Heart right ventricle (tissue), 16 donors: ENCODE measurements around the gene ZFR2. TPM values are rescaled to one million over a fixed set of nuclear protein-coding genes. Genes with fewer than 3 reads are reported as not detected.

ENCODE experiments used
- ATAC-seq, 8 donors: fragments of 200-7000 bp; cut with Tn5 transposase; one replicate each; pipeline ENCODE4 v1.9.1; 2020; ENCODE audit warnings: mild to moderate bottlenecking in 8 of 8, moderate library complexity in 8 of 8, moderate number of reproducible peaks in 1 of 8
- DNase-seq, 2 donors: peaks; one replicate each; pipeline ENCODE4 v3.0.0-alpha.2; 2020
- H3K27ac ChIP-seq, 10 donors: fragments of 200-600 bp; sonication (generic) in 2 of 10; one replicate each; pipeline versions ENCODE4 v1.5.0 to v1.8.0; 2020 to 2022; ENCODE audit warnings: mild to moderate bottlenecking in 3 of 10
- H3K27me3 ChIP-seq, 7 donors: fragments of 200-600 bp; one replicate each; pipeline ENCODE4 v1.8.0; 2021 to 2022; ENCODE audit warnings: mild to moderate bottlenecking in 2 of 7
- H3K36me3 ChIP-seq, 9 donors: fragments of 200-600 bp; sonication (generic) in 1 of 9; one replicate each; pipeline versions ENCODE4 v1.5.0 to v1.8.0; 2020 to 2022; ENCODE audit warnings: mild to moderate bottlenecking in 2 of 9
- H3K4me1 ChIP-seq, 9 donors: fragments of 200-600 bp; sonication (generic) in 1 of 9; one replicate each; pipeline versions ENCODE4 v1.5.0 to v1.8.0; 2020 to 2022; ENCODE audit warnings: mild to moderate bottlenecking in 4 of 9
- H3K4me3 ChIP-seq, 10 donors: fragments of 200-600 bp; sonication (generic) in 2 of 10; one replicate each; pipeline versions ENCODE4 v1.5.0 to v1.8.0; 2020 to 2022; ENCODE audit warnings: mild to moderate bottlenecking in 7 of 10, moderate library complexity in 2 of 10
- H3K9me3 ChIP-seq, 11 donors: fragments of 200-600 bp in 10 of 11; sonication (generic) in 2 of 11; one replicate each; pipeline versions ENCODE4 v1.5.0 to v1.8.0; 2013 to 2022; ENCODE audit warnings: mild to moderate bottlenecking in 2 of 11, control low read depth in 1 of 11, moderate library complexity in 1 of 11
- WGBS, 2 donors: extraction: QIAGEN DNeasy Blood & Tissue Kit; methylation state at CpG; one replicate each; pipeline ENCODE4 v1.1.7; 2013; ENCODE audit warnings: inconsistent platforms in 1 of 2; 5-methylcytosine and 5-hydroxymethylcytosine counted together
- intact Hi-C, 10 donors: fragments of 100-400 bp; cut with DNase I; formaldehyde crosslinking; loops; one replicate each; pipeline versions ENCODE4 v1.11.1 to v1.14.2; 2022
- polyA plus RNA-seq, 2 donors: library from polyadenylated mRNA; stranded (reverse); fragments of 200-250 nt; gene quantifications; one replicate each; pipeline ENCODE4 v1.2.3, GENCODE V29; 2013
- total RNA-seq, 10 donors: library from RNA; stranded (reverse); fragmentation: NEBNext Ultra II Directional in 3 of 10; extraction: Animal tissue kit (Norgen Biotek cat#: 25700) in 3 of 10; gene quantifications; one replicate each; pipeline versions ENCODE4 v1.2.1 to v1.2.4, GENCODE V29; 2021 to 2023
- TF ChIP-seq, protein P1 (sequence below), 9 donors: fragments of 200-600 bp; sonication (generic) in 2 of 9; IDR thresholded peaks; one replicate each; pipeline versions ENCODE4 v1.5.0 to v1.8.0; 2021 to 2022; ENCODE audit warnings: antibody characterized with exemption in 9 of 9, mild to moderate bottlenecking in 5 of 9, moderate library complexity in 1 of 9
- donor health status: Arrhythmogenic right ventricular cardiomyopathy.
- donor health status: ischemic (EF 13 %, LVEDD 7.1; RV severe dilation, severe dysfunction).
- donor health status: healthy with polysubstance abuse.
- donor health status: DM: no; HTN: yes; CAD: no.
- donor health status: DM: no; HTN: no; CAD: no.
- donor health status: ischemic (EF 25% LVEDD 6.9; RV normal size, moderate dysfunction).
- donor health status: ischemic (EF 25% LVEDD 5.7; RV mildly dilated, moderate dysfunction).
- donor health status: healthy.
- donor health status: DM: yes; HTN: yes; CAD: no.
- donor health status: Ischemic cardiomyopathy.
- donor health status: ischemic (EF 35%, LVEDD 5.7; RV mildly dilated, moderate dysfunction).
- donor health status: nonischemic (EF 11% LVEDD 7.7; RV severe dilation, severe dysfunction).
- donor health status: DM: yes; HTN: yes; CAD: no.
- donor health status: PGD.
- donor health status: ischemic (EF 29% LVEDD 5.4; RV normal size, mild dysfunction).
- donor health status: nonischemic (EF 23%, LVEDD 6.1; RV moderate dilation, normal function).

ZFR2 gene
- total and polyA plus RNA-seq, 12 donors, result 0.04 to 0.29 TPM; not detected in 10

- intact Hi-C loops, result no loop called here
- no peak overlapping the region for H3K27ac ChIP-seq
- DNase-seq (no peak), ATAC-seq (no peak)
- peaks cover 0 to 48% (median 41%) of the 10 kb centered on the region in 7 donors for H3K27me3 ChIP-seq
- H3K9me3 ChIP-seq, result peaks cover 0 to 16% (median 4%) of the 10 kb centered on the region in 11 donors
- H3K4me1 ChIP-seq, result peaks cover 0 to 20% (median 11%) of the 10 kb centered on the region in 9 donors
- H3K4me3 ChIP-seq, result peak overlapping the region in 7 of 10 donors; percentile 24 to 47 (median 40)
- 32 to 35% methylated on average over 21 of the region's 21 CpGs for WGBS, 2 donors
- TF ChIP-seq, protein P1, sequence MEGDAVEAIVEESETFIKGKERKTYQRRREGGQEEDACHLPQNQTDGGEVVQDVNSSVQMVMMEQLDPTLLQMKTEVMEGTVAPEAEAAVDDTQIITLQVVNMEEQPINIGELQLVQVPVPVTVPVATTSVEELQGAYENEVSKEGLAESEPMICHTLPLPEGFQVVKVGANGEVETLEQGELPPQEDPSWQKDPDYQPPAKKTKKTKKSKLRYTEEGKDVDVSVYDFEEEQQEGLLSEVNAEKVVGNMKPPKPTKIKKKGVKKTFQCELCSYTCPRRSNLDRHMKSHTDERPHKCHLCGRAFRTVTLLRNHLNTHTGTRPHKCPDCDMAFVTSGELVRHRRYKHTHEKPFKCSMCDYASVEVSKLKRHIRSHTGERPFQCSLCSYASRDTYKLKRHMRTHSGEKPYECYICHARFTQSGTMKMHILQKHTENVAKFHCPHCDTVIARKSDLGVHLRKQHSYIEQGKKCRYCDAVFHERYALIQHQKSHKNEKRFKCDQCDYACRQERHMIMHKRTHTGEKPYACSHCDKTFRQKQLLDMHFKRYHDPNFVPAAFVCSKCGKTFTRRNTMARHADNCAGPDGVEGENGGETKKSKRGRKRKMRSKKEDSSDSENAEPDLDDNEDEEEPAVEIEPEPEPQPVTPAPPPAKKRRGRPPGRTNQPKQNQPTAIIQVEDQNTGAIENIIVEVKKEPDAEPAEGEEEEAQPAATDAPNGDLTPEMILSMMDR (IDR thresholded peaks at IDR 0.05), result no peak
- no peaks in the 10 kb centered on the region for H3K36me3 ChIP-seq
These were observed 67.8 kb downstream of the ZFR2 start for GRCh38 chr19:3800996-3801395.

GRCh38 chr19:3798137-3798536 is 70.7 kb downstream of the ZFR2 start:
- Histone ChIP-seq H3K4me3 (no peak overlapping the region), H3K4me1 (peaks cover 0 to 20% (median 11%) of the 10 kb centered on the region in 9 donors), H3K27me3 (peaks cover 0 to 46% (median 35%) of the 10 kb centered on the region in 7 donors), H3K9me3 (peaks cover 0 to 18% (median 4%) of the 10 kb centered on the region in 11 donors), H3K27ac (peak overlapping the region in 1 of 10 donors; percentile 65), H3K36me3 (no peaks in the 10 kb centered on the region)
- intact Hi-C loops, result no loop called here
- 74 to 82% methylated on average over 6 of the region's 6 CpGs for WGBS, 2 donors
- DNase-seq (no peak), ATAC-seq (no peak)
- TF ChIP-seq, protein P1 (IDR thresholded peaks at IDR 0.05), result no peak

GRCh38 chr19:3796358-3796757 is 72.5 kb downstream of the ZFR2 start:
- DNase-seq, result no peak
- H3K27ac ChIP-seq, result no peak overlapping the region
- TF ChIP-seq, protein P1 (IDR thresholded peaks at IDR 0.05), result no peak
- peaks cover 0 to 32% (median 25%) of the 10 kb centered on the region in 7 donors for H3K27me3 ChIP-seq
- intact Hi-C loops, result no loop called here
- no peak for ATAC-seq
- peaks cover 0 to 13% (median 4%) of the 10 kb centered on the region in 9 donors for H3K4me1 ChIP-seq
- 94 to 99% methylated on average over 2 of the region's 2 CpGs for WGBS, 2 donors
- H3K36me3 ChIP-seq, result no peaks in the 10 kb centered on the region
- no peak overlapping the region for H3K4me3 ChIP-seq
- peaks cover 0 to 18% (median 4%) of the 10 kb centered on the region in 11 donors for H3K9me3 ChIP-seq

- TF ChIP-seq, protein P1 (IDR thresholded peaks at IDR 0.05), result no peak
- Histone ChIP-seq H3K4me1 (no peaks in the 10 kb centered on the region), H3K27me3 (peaks cover 0 to 10% (median 2%) of the 10 kb centered on the region in 7 donors), H3K36me3 (no peaks in the 10 kb centered on the region), H3K9me3 (peaks cover 0 to 26% (median 4%) of the 10 kb centered on the region in 11 donors), H3K4me3 (no peak overlapping the region), H3K27ac (no peak overlapping the region)
- intact Hi-C loops, result no loop called here
- DNase-seq (no peak), ATAC-seq (no peak)
- 96 to 99% methylated on average over 3 of the region's 3 CpGs for WGBS, 2 donors
These were observed 75.0 kb downstream of the ZFR2 start for GRCh38 chr19:3793799-3794198.
